A172 (cell line): ENCODE results near the gene NT5DC3. TPM values are rescaled to one million over a fixed set of nuclear protein-coding genes. Genes with fewer than 3 reads are reported as not detected.
"Not testable (repeated sequence)": the region's sequence is repeated elsewhere in the genome, so short reads cannot be mapped to it uniquely, and the experiment has no call there.

Source experiments
- DNase-seq: peaks from one replicate; pipeline ENCODE4 v3.0.0-alpha.2; 2015; ENCODE audit warnings: low spot score
- total RNA-seq: library from RNA; depleted of rRNA; stranded (reverse); fragments of >200 nt; shearing (Covaris generic); gene quantifications from 2 replicates; pipeline ENCODE4 v1.2.3, GENCODE V29; 2014

The NT5DC3 gene
- total RNA-seq, 1 experiment from 2014 or later: 12.6 TPM

GRCh38 chr12:103809639-103810038 is 31.4 kb downstream of the NT5DC3 start:
- not testable (repeated sequence) for DNase-seq

- DNase-seq: no peak
Observed at GRCh38 chr12:103809154-103809553, 31.9 kb downstream of the NT5DC3 start.

GRCh38 chr12:103808239-103808880 is 32.7 kb downstream of the NT5DC3 start:
- DNase-seq: no peak

GRCh38 chr12:103807561-103808238 is 33.3 kb downstream of the NT5DC3 start:
- DNase-seq: no peak

GRCh38 chr12:103806803-103807202 is 34.2 kb downstream of the NT5DC3 start:
- peak; percentile 22 for DNase-seq

- no peak for DNase-seq
Observed at GRCh38 chr12:103805655-103806360, 35.2 kb downstream of the NT5DC3 start.

GRCh38 chr12:103803847-103804246 is 37.2 kb downstream of the NT5DC3 start:
- DNase-seq: no peak

- no peak for DNase-seq
Observed at GRCh38 chr12:103802586-103802886, 38.5 kb downstream of the NT5DC3 start.

GRCh38 chr12:103801709-103802585 is 39.1 kb downstream of the NT5DC3 start:
- DNase-seq: peak; percentile 69

GRCh38 chr12:103799857-103800771 is 40.9 kb downstream of the NT5DC3 start:
- peak; percentile 86 for DNase-seq

- DNase-seq: peak; percentile 61
Observed at GRCh38 chr12:103799504-103799856, 41.6 kb downstream of the NT5DC3 start.

GRCh38 chr12:103798586-103798985 is 42.4 kb downstream of the NT5DC3 start:
- DNase-seq: no peak

GRCh38 chr12:103794309-103795213 is 46.5 kb downstream of the NT5DC3 start:
- DNase-seq: no peak

GRCh38 chr12:103793512-103794045 is 47.5 kb downstream of the NT5DC3 start:
- DNase-seq: no peak

- DNase-seq: no peak
Observed at GRCh38 chr12:103793046-103793445, 48.0 kb downstream of the NT5DC3 start.

- peak; percentile 23 for DNase-seq
Observed at GRCh38 chr12:103791350-103791920, 49.6 kb downstream of the NT5DC3 start.

GRCh38 chr12:103786201-103786600 is 54.8 kb downstream of the NT5DC3 start:
- DNase-seq: no peak

- DNase-seq: no peak
Observed at GRCh38 chr12:103785243-103786031, 55.6 kb downstream of the NT5DC3 start.
